Stomach (tissue), 9 donors: ENCODE measurements around the gene KRT222. TPM values are rescaled to one million over a fixed set of nuclear protein-coding genes. Genes with fewer than 3 reads are reported as not detected.

Experiments
- DNase-seq, 2 donors: peaks; one replicate each; pipeline versions ENCODE4 v3.0.0 to v3.0.0-alpha.2; 2013 to 2019
- H3K27ac ChIP-seq, 5 donors: fragments of 200-600 bp in 4 of 5; sonication (generic) in 4 of 5; one replicate each; pipeline ENCODE4 v1.5.1; 2013 to 2019; ENCODE audit warnings: mild to moderate bottlenecking in 1 of 5, moderate library complexity in 1 of 5
- H3K27me3 ChIP-seq, 3 donors: fragments of 200-600 bp; sonication (generic); one replicate each; pipeline ENCODE4 v1.5.1; 2017 to 2019; ENCODE audit warnings: mixed run types in 1 of 3
- H3K36me3 ChIP-seq, 4 donors: fragments of 200-600 bp; sonication (generic); 1 replicate in 3 of 4; 2 replicates in 1 of 4; pipeline ENCODE4 v1.5.1; 2016 to 2019
- H3K4me1 ChIP-seq, 4 donors: fragments of 200-600 bp; sonication (generic); one replicate each; pipeline ENCODE4 v1.5.1; 2016 to 2019
- H3K4me3 ChIP-seq, 4 donors: fragments of 200-600 bp; sonication (generic) in 3 of 4; one replicate each; pipeline ENCODE4 v1.5.1; 2016 to 2019; ENCODE audit warnings: mild to moderate bottlenecking in 1 of 4
- H3K9me3 ChIP-seq, 4 donors: fragments of 200-600 bp; sonication (generic); one replicate each; pipeline ENCODE4 v1.5.1; 2016 to 2019
- CTCF ChIP-seq, 7 experiments: fragments of 450-650 bp in 4 of 7; fragments of 200-600 bp in 3 of 7; sonication (generic) in 3 of 7; IDR thresholded peaks; one replicate each; pipeline ENCODE4 v1.5.1; 2016 to 2019; ENCODE audit warnings: antibody characterized with exemption in 7 of 7, control low read depth in 2 of 7, mild to moderate bottlenecking in 1 of 7
- EP300 ChIP-seq: sonication (generic); formaldehyde crosslinking; IDR thresholded peaks from one replicate; pipeline ENCODE4 v1.6.1; 2017; ENCODE audit warnings: antibody characterized with exemption
- POLR2A ChIP-seq, 4 donors: fragments of 450-650 bp; IDR thresholded peaks; one replicate each; pipeline ENCODE4 v1.6.1; 2016; ENCODE audit warnings: antibody characterized with exemption in 4 of 4, control low read depth in 2 of 4, mild to moderate bottlenecking in 1 of 4, moderate library complexity in 1 of 4
- POLR2AphosphoS5 ChIP-seq, 3 donors: sonication (generic); formaldehyde crosslinking; IDR thresholded peaks; one replicate each; pipeline ENCODE4 v1.6.1; 2016; ENCODE audit warnings: antibody characterized with exemption in 3 of 3
- WGBS, 5 donors: extraction: QIAGEN DNeasy Blood & Tissue Kit in 3 of 5; methylation state at CpG; one replicate each; pipeline versions ENCODE4 v1.1.5 to v1.1.7; 2013 to 2018; 5-methylcytosine and 5-hydroxymethylcytosine counted together
- intact Hi-C: fragments of 100-400 bp; cut with DNase I; formaldehyde crosslinking; loops from one replicate; pipeline ENCODE4 v1.15.1; 2023; ENCODE audit warnings: low total_unique reads
- polyA plus RNA-seq, 3 donors: library from polyadenylated mRNA; stranded (reverse); fragments of 200-250 nt; gene quantifications; one replicate each; pipeline ENCODE4 v1.2.3, GENCODE V29; 2013
- total RNA-seq, 5 donors: library from RNA; depleted of rRNA; stranded (reverse); fragments of >200 nt; gene quantifications; one replicate each; pipeline versions ENCODE4 v1.1.0 to v1.2.3, GENCODE V29; 2014 to 2016
- donor health status: healthy with polysubstance abuse.
- donor health status: Bipolar disorder and iron deficiency.
- donor health status: healthy.

KRT222 gene
- total and polyA plus RNA-seq, 8 donors: 0.33 to 2.8 (median 0.83) TPM; not detected in 4

GRCh38 chr17:40697297-40697696, 32.3 kb upstream of the KRT222 start:
- no peaks in the 10 kb centered on the region for H3K36me3 ChIP-seq
- intact Hi-C loops: no loop called here
- no peak for DNase-seq
- H3K27me3 ChIP-seq: peaks cover 0 to 10% (median 0%) of the 10 kb centered on the region in 3 donors
- no peak overlapping the region for H3K4me3 ChIP-seq
- H3K27ac ChIP-seq: no peak overlapping the region
- H3K4me1 ChIP-seq: peaks cover 0 to 24% (median 15%) of the 10 kb centered on the region in 4 donors
- H3K9me3 ChIP-seq: no peaks in the 10 kb centered on the region
- TF ChIP-seq CTCF (IDR thresholded peaks at IDR 0.05) (no peak), EP300 (no peak), POLR2A (IDR thresholded peaks at IDR 0.05) (no peak), POLR2AphosphoS5 (IDR thresholded peaks at IDR 0.05) (no peak)
- WGBS, 5 donors: 56 to 74% (median 62%) methylated on average over 7 of the region's 7 CpGs

GRCh38 chr17:40696651-40697072, 31.7 kb upstream of the KRT222 start:
- H3K27ac ChIP-seq: peak overlapping the region in 3 of 5 donors; percentile 46 to 50 (median 49)
- intact Hi-C loops: no loop called here
- no peak for DNase-seq
- no peaks in the 10 kb centered on the region for H3K9me3 ChIP-seq
- peaks cover 0 to 10% (median 0%) of the 10 kb centered on the region in 3 donors for H3K27me3 ChIP-seq
- no peaks in the 10 kb centered on the region for H3K36me3 ChIP-seq
- WGBS, 5 donors: 34 to 50% (median 39%) methylated on average over 3 of the region's 3 CpGs
- peaks cover 0 to 24% (median 15%) of the 10 kb centered on the region in 4 donors for H3K4me1 ChIP-seq
- H3K4me3 ChIP-seq: no peak overlapping the region
- TF ChIP-seq POLR2A (IDR thresholded peaks at IDR 0.05) (no peak), EP300 (no peak), CTCF (IDR thresholded peaks at IDR 0.05) (no peak), POLR2AphosphoS5 (IDR thresholded peaks at IDR 0.05) (no peak)

- Histone ChIP-seq H3K36me3 (no peaks in the 10 kb centered on the region), H3K4me3 (no peak overlapping the region), H3K27me3 (peaks cover 0 to 10% (median 0%) of the 10 kb centered on the region in 3 donors), H3K27ac (peak overlapping the region in 1 of 5 donors; percentile 14), H3K4me1 (peaks cover 0 to 24% (median 15%) of the 10 kb centered on the region in 4 donors), H3K9me3 (no peaks in the 10 kb centered on the region)
- intact Hi-C loops: no loop called here
- 62 to 77% (median 68%) methylated on average over 6 of the region's 6 CpGs for WGBS, 5 donors
- no peak for TF ChIP-seq EP300
- no peak for TF ChIP-seq POLR2AphosphoS5 (IDR thresholded peaks at IDR 0.05)
- TF ChIP-seq POLR2A (IDR thresholded peaks at IDR 0.05): no peak
- no peak for TF ChIP-seq CTCF (IDR thresholded peaks at IDR 0.05)
- no peak for DNase-seq
Observed at GRCh38 chr17:40695874-40696472, 31.0 kb upstream of the KRT222 start.

GRCh38 chr17:40694584-40694983, 29.6 kb upstream of the KRT222 start:
- DNase-seq: peak in 1 of 2 donors; percentile 37
- no peak overlapping the region for H3K27ac ChIP-seq
- H3K4me1 ChIP-seq: peaks cover 0 to 22% (median 15%) of the 10 kb centered on the region in 4 donors
- H3K36me3 ChIP-seq: no peaks in the 10 kb centered on the region
- TF ChIP-seq POLR2AphosphoS5 (IDR thresholded peaks at IDR 0.05): no peak
- no peak for TF ChIP-seq POLR2A (IDR thresholded peaks at IDR 0.05)
- TF ChIP-seq CTCF (IDR thresholded peaks at IDR 0.05): no peak
- no peak for TF ChIP-seq EP300
- 64 to 71% (median 66%) methylated on average over 9 of the region's 9 CpGs for WGBS, 5 donors
- H3K27me3 ChIP-seq: peaks cover 0 to 13% (median 0%) of the 10 kb centered on the region in 3 donors
- H3K9me3 ChIP-seq: no peaks in the 10 kb centered on the region
- no peak overlapping the region for H3K4me3 ChIP-seq
- intact Hi-C loops: no loop called here
